ENCODE data around the gene LINS1. TPM values are rescaled to one million over a fixed set of nuclear protein-coding genes. Genes with fewer than 3 reads are reported as not detected.

The LINS1 gene
- total and polyA plus RNA-seq, 10 of the 15 experiments (the other 5 are each of a cell fraction or from before 2014, with no cell fraction given): 13.5 to 33.1 (median 20.3) TPM

DNA sequence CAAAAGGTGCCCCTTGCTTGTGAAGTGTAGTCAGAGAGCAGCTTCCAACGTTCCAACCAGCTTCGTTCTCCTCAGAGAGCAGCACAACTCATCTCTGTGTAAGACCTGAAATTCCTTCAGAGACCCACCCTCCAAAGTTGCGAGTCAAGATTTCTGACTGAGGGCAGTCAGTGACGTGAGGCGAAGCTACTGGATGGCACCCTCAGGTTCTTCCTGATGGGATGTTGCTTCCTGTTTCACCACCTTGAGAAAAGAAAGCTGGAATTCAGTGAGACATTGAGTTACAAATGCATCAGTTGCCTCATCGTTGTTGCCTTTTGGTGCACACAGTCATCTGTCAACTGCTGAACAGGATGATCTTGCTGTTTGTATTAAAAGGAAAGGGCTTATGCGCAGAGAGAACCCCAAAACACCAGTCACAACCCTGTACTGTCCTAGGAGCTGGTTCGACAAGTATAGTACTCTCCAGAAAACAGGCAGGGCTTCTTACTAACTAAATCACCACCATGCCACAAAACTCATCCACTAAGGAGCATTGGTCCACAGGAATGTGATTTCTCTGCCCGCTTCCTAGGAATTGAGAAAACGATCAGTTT lies 73.1 kb downstream of the LINS1 start, which contains the start of gene CERS3 (continued):
- TF ChIP-seq, protein P1, sequence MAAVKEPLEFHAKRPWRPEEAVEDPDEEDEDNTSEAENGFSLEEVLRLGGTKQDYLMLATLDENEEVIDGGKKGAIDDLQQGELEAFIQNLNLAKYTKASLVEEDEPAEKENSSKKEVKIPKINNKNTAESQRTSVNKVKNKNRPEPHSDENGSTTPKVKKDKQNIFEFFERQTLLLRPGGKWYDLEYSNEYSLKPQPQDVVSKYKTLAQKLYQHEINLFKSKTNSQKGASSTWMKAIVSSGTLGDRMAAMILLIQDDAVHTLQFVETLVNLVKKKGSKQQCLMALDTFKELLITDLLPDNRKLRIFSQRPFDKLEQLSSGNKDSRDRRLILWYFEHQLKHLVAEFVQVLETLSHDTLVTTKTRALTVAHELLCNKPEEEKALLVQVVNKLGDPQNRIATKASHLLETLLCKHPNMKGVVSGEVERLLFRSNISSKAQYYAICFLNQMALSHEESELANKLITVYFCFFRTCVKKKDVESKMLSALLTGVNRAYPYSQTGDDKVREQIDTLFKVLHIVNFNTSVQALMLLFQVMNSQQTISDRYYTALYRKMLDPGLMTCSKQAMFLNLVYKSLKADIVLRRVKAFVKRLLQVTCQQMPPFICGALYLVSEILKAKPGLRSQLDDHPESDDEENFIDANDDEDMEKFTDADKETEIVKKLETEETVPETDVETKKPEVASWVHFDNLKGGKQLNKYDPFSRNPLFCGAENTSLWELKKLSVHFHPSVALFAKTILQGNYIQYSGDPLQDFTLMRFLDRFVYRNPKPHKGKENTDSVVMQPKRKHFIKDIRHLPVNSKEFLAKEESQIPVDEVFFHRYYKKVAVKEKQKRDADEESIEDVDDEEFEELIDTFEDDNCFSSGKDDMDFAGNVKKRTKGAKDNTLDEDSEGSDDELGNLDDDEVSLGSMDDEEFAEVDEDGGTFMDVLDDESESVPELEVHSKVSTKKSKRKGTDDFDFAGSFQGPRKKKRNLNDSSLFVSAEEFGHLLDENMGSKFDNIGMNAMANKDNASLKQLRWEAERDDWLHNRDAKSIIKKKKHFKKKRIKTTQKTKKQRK (IDR thresholded peaks at IDR 0.05; ENCODE audit: low read depth, low read length): no peak
- no peak for TF ChIP-seq TAF1 (IDR thresholded peaks at IDR 0.05; ENCODE audit: borderline replicate concordance, low read depth, low read length)
- no peak for TF ChIP-seq RBBP5 (conservative IDR thresholded peaks at IDR 0.05)
- no peak for TF ChIP-seq ZBED1 (IDR thresholded peaks at IDR 0.05; ENCODE audit: borderline replicate concordance)
- no peak for TF ChIP-seq CREB1 (IDR thresholded peaks at IDR 0.05; ENCODE audit: low read depth)
- no peak for TF ChIP-seq SMAD1 (IDR thresholded peaks at IDR 0.05; ENCODE audit: low read depth, partially characterized antibody)
- no peak for TF ChIP-seq CBX3 (IDR thresholded peaks at IDR 0.05; ENCODE audit: borderline replicate concordance, low read depth)

DNA sequence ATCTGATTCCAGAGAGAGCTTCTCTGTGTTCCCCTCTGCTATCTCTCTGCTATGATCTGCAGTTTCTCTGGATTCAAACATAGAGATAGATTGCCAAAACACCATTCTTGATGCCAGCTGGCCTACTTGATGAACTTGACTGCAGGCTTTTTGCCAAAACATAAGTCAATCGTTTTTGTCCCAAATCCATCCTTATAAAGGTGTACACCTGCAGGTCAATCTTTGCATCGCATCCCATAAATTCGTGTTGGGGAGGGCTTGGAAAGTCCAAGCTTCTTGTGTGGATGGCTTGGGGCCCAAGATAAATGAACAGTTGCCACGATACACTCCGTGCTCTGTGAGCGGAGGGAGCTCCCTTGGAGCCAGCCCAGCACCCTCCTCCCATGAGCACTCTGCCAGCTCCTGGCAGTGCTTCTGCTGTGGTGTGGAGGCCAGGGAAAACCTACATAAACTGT lies 75.9 kb downstream of the LINS1 start:
- FAIRE-seq: no peak
- no peak overlapping the region for H3K9ac ChIP-seq (ENCODE audit: control insufficient read depth, insufficient read depth, low read length)
- in situ Hi-C loops (cut with MboI) (no loop called here), intact Hi-C loops (cut with micrococcal nuclease; ENCODE audit: unreplicated experiment) (no loop called here)
- no peak for DNase-seq (ENCODE audit: low read depth, low spot score)
- H3K27me3 ChIP-seq (replicated peaks in 1 of 2; ENCODE audit: control insufficient read depth in 2 of 2, insufficient read depth in 2 of 2, low read length in 1 of 2): no peaks in the 10 kb centered on the region; a peak in 1 of 4 replicates
- WGBS (ENCODE audit: insufficient coverage, insufficient replicate concordance, low lambda C conversion rate, missing lambda C conversion rate): 44% methylated on average over 6 of the region's 6 CpGs
- H3K4me3 ChIP-seq: no peak overlapping the region
- no peaks in the 10 kb centered on the region for H3K4me1 ChIP-seq (ENCODE audit: control insufficient read depth, insufficient read depth, low read length)
- H4K20me1 ChIP-seq (ENCODE audit: control insufficient read depth, insufficient read depth): no peaks in the 10 kb centered on the region
- no peak overlapping the region for H3K4me2 ChIP-seq (ENCODE audit: control insufficient read depth, insufficient read depth)
- H2AFZ ChIP-seq (ENCODE audit: control insufficient read depth, low read depth, low read length): no peak overlapping the region
- H3K9me3 ChIP-seq (replicated peaks; ENCODE audit: control insufficient read depth, insufficient read depth, low read length): no peaks in the 10 kb centered on the region
- no peak for ATAC-seq
- POLR2A ChIA-PET: no interaction called here
- H3K79me2 ChIP-seq (ENCODE audit: control insufficient read depth, insufficient read depth, low read length): no peaks in the 10 kb centered on the region
- SMC1A ChIA-PET (ENCODE audit: uncharacterized antibody, unreplicated experiment): interaction anchor here (1.6 kb wide), 1 partner anchor 393 kb away, joined by 4 read pairs; no protein-coding TSS in a partner anchor
- TF ChIP-seq CBX3 (IDR thresholded peaks at IDR 0.05; ENCODE audit: borderline replicate concordance, low read depth) (no peak), HDAC6 (IDR thresholded peaks at IDR 0.05; ENCODE audit: unreplicated experiment) (no peak)
- H3K27ac ChIP-seq (ENCODE audit: control insufficient read depth, insufficient read depth): no peak overlapping the region
- RAD21 ChIA-PET (ENCODE audit: unreplicated experiment): no interaction called here
- H3K36me3 ChIP-seq (ENCODE audit: control insufficient read depth in 2 of 2, insufficient read depth in 2 of 2, low read length in 1 of 2): no peaks in the 10 kb centered on the region
- BruUV-seq (replicated peaks): no TSS peak
- CTCF ChIA-PET: interaction anchor here (0.7 kb wide), 1 partner anchor 122 kb away, joined by 3 read pairs; no protein-coding TSS in a partner anchor
